GM12878 (cell line): ENCODE data around the gene BTBD6. TPM values are rescaled to one million over a fixed set of nuclear protein-coding genes. Genes with fewer than 3 reads are reported as not detected.

ENCODE experiments used
- ATAC-seq: fragments of 200-7000 bp; cut with Tn5 transposase; 3 replicates; pipeline ENCODE4 v1.9.1; 2020; ENCODE audit warnings: mild to moderate bottlenecking, moderate library complexity
- BruUV-seq: library from RNA; stranded (reverse); fragments of 400-500 nt; replicated peaks from 2 replicates; lab custom pipeline; 2021; lab: Mats Ljungman, UMichigan
- CTCF ChIA-PET: fragments of 300-600 bp; sonication (Branson Sonifier 250); formaldehyde crosslinking; extraction: SDS; loops from one replicate; lab custom pipeline; 2021; ENCODE audit warnings: inconsistent platforms; lab: Yijun Ruan, JAX
- POLR2A ChIA-PET: fragments of 350-600 bp; formaldehyde crosslinking; extraction: SDS; loops from one replicate; lab custom pipeline; 2021; ENCODE audit warnings: inconsistent platforms; lab: Charles Lee
- RAD21 ChIA-PET: fragments of 300-600 bp; sonication (Branson Sonifier 250); formaldehyde crosslinking; loops from one replicate; lab custom pipeline; 2023; ENCODE audit warnings: antibody characterized with exemption; ENCODE audit not compliant: unreplicated experiment; lab: Charles Lee
- SMC1A ChIA-PET: fragments of 300-600 bp; sonication (Branson Sonifier 250); formaldehyde crosslinking; loops from one replicate; lab custom pipeline; 2023; ENCODE audit not compliant: unreplicated experiment, uncharacterized antibody; lab: Charles Lee
- DNase-seq: peaks from one replicate; pipeline ENCODE4 v3.0.0-alpha.2; 2011; ENCODE audit warnings: low read depth, low spot score
- FAIRE-seq: peaks from 3 replicates; lab custom pipeline; 2011; peaks lifted over from hg19 to GRCh38; lab: Jason Lieb, UNC
- H2AFZ ChIP-seq: 2 replicates; pipeline ENCODE4 v1.6.0; 2011; ENCODE audit warnings: low read depth, low read length, control low read depth; ENCODE audit not compliant: control insufficient read depth
- H3K27ac ChIP-seq: 2 replicates; pipeline ENCODE4 v1.5.1; 2011; ENCODE audit warnings: control low read depth; ENCODE audit not compliant: control insufficient read depth, insufficient read depth
- H3K27me3 ChIP-seq, 2 experiments: replicated peaks in 1 of 2; 2 replicates each; pipeline versions ENCODE4 v1.6.0 to v1.6.1; 2011; ENCODE audit warnings: low read length in 1 of 2; ENCODE audit not compliant: control insufficient read depth in 2 of 2, insufficient read depth in 2 of 2
- H3K36me3 ChIP-seq, 2 experiments: 2 replicates each; pipeline ENCODE4 v1.5.1; 2011; ENCODE audit warnings: low read length in 1 of 2; ENCODE audit not compliant: control insufficient read depth in 2 of 2, insufficient read depth in 2 of 2
- H3K4me1 ChIP-seq: 2 replicates; pipeline ENCODE4 v1.6.1; 2011; ENCODE audit warnings: mild to moderate bottlenecking, low read length, moderate library complexity, mixed read lengths; ENCODE audit not compliant: control insufficient read depth, insufficient read depth
- H3K4me2 ChIP-seq: 2 replicates; pipeline ENCODE4 v1.6.0; 2011; ENCODE audit warnings: control low read depth; ENCODE audit not compliant: control insufficient read depth, insufficient read depth
- H3K4me3 ChIP-seq: fragments of 200-600 bp; sonication (generic); 2 replicates; pipeline ENCODE4 v1.5.1; 2016
- H3K79me2 ChIP-seq: 2 replicates; pipeline ENCODE4 v1.6.0; 2011; ENCODE audit warnings: low read length; ENCODE audit not compliant: control insufficient read depth, insufficient read depth
- H3K9ac ChIP-seq: 2 replicates; pipeline ENCODE4 v1.8.0; 2011; ENCODE audit warnings: low read length, control low read depth, mixed read lengths; ENCODE audit not compliant: control insufficient read depth, insufficient read depth
- H3K9me3 ChIP-seq: replicated peaks from 3 replicates; pipeline ENCODE4 v1.5.1; 2011; ENCODE audit warnings: mild to moderate bottlenecking, low read length; ENCODE audit not compliant: control insufficient read depth, insufficient read depth
- H4K20me1 ChIP-seq: 2 replicates; pipeline ENCODE4 v1.6.0; 2011; ENCODE audit not compliant: control insufficient read depth, insufficient read depth
- CBX3 ChIP-seq: fragments of 200-600 bp; sonication (generic); IDR thresholded peaks from 2 replicates; pipeline ENCODE4 v1.6.1; 2016; ENCODE audit warnings: low read depth, borderline replicate concordance
- CHD1 ChIP-seq: IDR thresholded peaks from 2 replicates; pipeline ENCODE4 v1.6.1; 2012; ENCODE audit warnings: low read depth, low read length, improper control_type of control experiment
- KAT2A ChIP-seq: conservative IDR thresholded peaks from 2 replicates; pipeline ENCODE4 v1.6.1; 2011; ENCODE audit warnings: low read depth, low read length; ENCODE audit not compliant: control insufficient read depth
- POLR2AphosphoS5 ChIP-seq: IDR thresholded peaks from 2 replicates; pipeline ENCODE4 v1.6.1; 2011; ENCODE audit warnings: mild to moderate bottlenecking, low read length, inconsistent platforms
- TCF3 ChIP-seq: IDR thresholded peaks from 2 replicates; pipeline ENCODE4 v1.6.1; 2012; ENCODE audit warnings: low read depth, mild to moderate bottlenecking, low read length, borderline replicate concordance; ENCODE audit not compliant: insufficient read depth
- WGBS: methylation state at CpG from one replicate; pipeline ENCODE4 v1.1.6; 2016; ENCODE audit warnings: low lambda C conversion rate; ENCODE audit not compliant: insufficient replicate concordance, insufficient coverage; ENCODE audit errors: missing lambda C conversion rate; 5-methylcytosine and 5-hydroxymethylcytosine counted together
- in situ Hi-C: fragments of 300-500 bp; cut with MboI; formaldehyde crosslinking; loops from 9 replicates; pipeline ENCODE4 v1.14.3; 2018; ENCODE audit warnings: mixed read lengths
- intact Hi-C: fragments of 100-400 bp; cut with micrococcal nuclease; formaldehyde crosslinking; loops from one replicate; pipeline ENCODE4 v1.14.2; 2022; ENCODE audit not compliant: unreplicated experiment
- polyA plus RNA-seq, 11 experiments: library from polyadenylated mRNA; depleted of rRNA in 4 of 11; unstranded in 6 of 11; stranded (reverse) in 5 of 11; fragments of >200 nt; fragmentation: Nextera tagmentation in 4 of 11; fragmentation: Illumina TruSeq in 1 of 11; extraction: Ambion mirVana in 4 of 11; extraction: Trizol in 1 of 11; gene quantifications; 1 replicate in 1 of 11; 2 replicates in 10 of 11; pipeline versions ENCODE4 v1.2.1 to v1.2.3, GENCODE V29; 2011 to 2016; ENCODE audit warnings: inconsistent platforms in 2 of 11, missing spikeins in 2 of 11, low read depth in 1 of 11
- total RNA-seq, 4 experiments: library from RNA; depleted of rRNA in 3 of 4; stranded (reverse); fragments of >200 nt in 3 of 4; fragmentation: Illumina TruSeq in 1 of 4; extraction: Trizol in 1 of 4; gene quantifications; 2 replicates each; pipeline versions ENCODE4 v1.2.1 to v1.2.3, GENCODE V29; 2013 to 2021
- TF ChIP-seq, protein P1 (sequence below): fragments of 450-650 bp; IDR thresholded peaks from 2 replicates; pipeline ENCODE4 v1.6.1; 2017; ENCODE audit warnings: antibody characterized with exemption, mild to moderate bottlenecking, moderate library complexity
- TF ChIP-seq, protein P2 (sequence below): fragments of 450-650 bp; formaldehyde crosslinking; IDR thresholded peaks from 2 replicates; pipeline ENCODE4 v1.5.0; 2022; ENCODE audit warnings: mild to moderate bottlenecking, missing genetic modification characterization
- TF ChIP-seq, protein P3 (sequence below): fragments of 450-650 bp; IDR thresholded peaks from 2 replicates; pipeline ENCODE4 v1.6.1; 2017; ENCODE audit warnings: borderline replicate concordance
- TF ChIP-seq, protein P4 (sequence below): IDR thresholded peaks from 2 replicates; pipeline ENCODE4 v1.6.1; 2011; ENCODE audit warnings: low read depth, low read length, improper control_type of control experiment, borderline replicate concordance

The BTBD6 gene
- total and polyA plus RNA-seq, 10 of the 15 experiments (the other 5 are each of a cell fraction or from before 2014, with no cell fraction given) = 1.4 to 36.5 (median 15.8) TPM

DNA sequence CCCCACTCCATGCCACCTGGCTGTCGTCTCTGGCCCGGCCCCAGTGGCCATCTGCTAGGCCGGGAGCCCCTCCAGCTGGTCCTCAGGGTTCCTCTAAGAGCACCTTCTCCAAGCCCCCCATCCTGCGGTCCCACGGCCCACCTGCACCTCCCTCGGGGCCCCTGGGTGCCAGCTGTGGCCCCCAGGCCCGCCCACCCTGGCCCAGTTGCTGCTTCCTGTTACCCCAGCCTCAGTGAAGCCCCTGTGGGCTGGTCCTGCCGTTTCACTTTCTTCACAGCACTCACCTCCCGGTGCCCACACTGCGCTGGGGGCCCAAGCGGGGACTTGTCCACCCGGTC is 39.6 kb upstream of the BTBD6 start:
- in situ Hi-C loops = no loop called here
- TF ChIP-seq POLR2AphosphoS5 = no peak
- ATAC-seq (no peak), DNase-seq (no peak), FAIRE-seq (no peak)
- BruUV-seq = no TSS peak
- ChIA-PET CTCF (no interaction called here), POLR2A (no interaction called here), SMC1A (no interaction called here), RAD21 (no interaction called here)
- H3K4me2 ChIP-seq = no peak overlapping the region
- no peak overlapping the region for H3K27ac ChIP-seq
- WGBS = 56% methylated on average over 11 of the region's 12 CpGs
- H2AFZ ChIP-seq = no peak overlapping the region
- intact Hi-C loops = no loop called here
- no peaks in the 10 kb centered on the region for H3K27me3 ChIP-seq
- no peak overlapping the region for H3K4me3 ChIP-seq
- no peaks in the 10 kb centered on the region for H3K4me1 ChIP-seq
- H4K20me1 ChIP-seq = no peaks in the 10 kb centered on the region
- peaks cover 0 to 9% of the 10 kb centered on the region in 2 experiments; a peak in 2 of 4 replicates for H3K36me3 ChIP-seq
- no peaks in the 10 kb centered on the region for H3K79me2 ChIP-seq
- no peak overlapping the region for H3K9ac ChIP-seq
- H3K9me3 ChIP-seq = no peaks in the 10 kb centered on the region

DNA sequence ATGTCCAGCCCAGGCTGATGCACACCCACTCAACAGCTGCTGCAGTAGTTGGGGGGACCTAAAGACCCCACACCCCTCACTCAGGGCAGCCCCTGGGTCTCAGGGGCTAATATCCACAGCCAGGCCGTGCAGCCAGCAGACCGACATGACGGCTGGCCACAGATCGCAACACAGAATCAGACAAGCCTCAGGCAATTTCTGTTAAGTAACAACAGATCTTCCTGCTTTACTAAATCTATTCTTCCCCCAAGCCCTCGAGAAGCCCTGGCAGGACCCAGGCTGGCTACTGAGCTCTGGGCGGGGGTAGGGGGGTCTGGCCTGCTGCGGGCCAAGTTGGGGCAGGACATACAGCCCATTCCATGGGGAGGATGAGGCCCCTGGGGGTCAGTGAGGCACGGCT is 39.2 kb upstream of the BTBD6 start:
- in situ Hi-C loops (no loop called here), intact Hi-C loops (no loop called here)
- ATAC-seq (no peak), FAIRE-seq (no peak), DNase-seq (no peak)
- no peaks in the 10 kb centered on the region for H3K27me3 ChIP-seq
- H3K9ac ChIP-seq = no peak overlapping the region
- no peaks in the 10 kb centered on the region for H3K79me2 ChIP-seq
- H3K9me3 ChIP-seq = no peaks in the 10 kb centered on the region
- SMC1A ChIA-PET = no interaction called here
- POLR2A ChIA-PET = no interaction called here
- H3K4me1 ChIP-seq = no peaks in the 10 kb centered on the region
- RAD21 ChIA-PET = no interaction called here
- H3K27ac ChIP-seq = no peak overlapping the region
- H3K4me2 ChIP-seq = no peak overlapping the region
- BruUV-seq = no TSS peak
- H4K20me1 ChIP-seq = no peaks in the 10 kb centered on the region
- CTCF ChIA-PET = no interaction called here
- 84% methylated on average over 8 of the region's 8 CpGs for WGBS
- peaks cover 0 to 9% of the 10 kb centered on the region in 2 experiments; a peak in 2 of 4 replicates for H3K36me3 ChIP-seq
- H2AFZ ChIP-seq = no peak overlapping the region
- no peak overlapping the region for H3K4me3 ChIP-seq
- TF ChIP-seq, protein P1, sequence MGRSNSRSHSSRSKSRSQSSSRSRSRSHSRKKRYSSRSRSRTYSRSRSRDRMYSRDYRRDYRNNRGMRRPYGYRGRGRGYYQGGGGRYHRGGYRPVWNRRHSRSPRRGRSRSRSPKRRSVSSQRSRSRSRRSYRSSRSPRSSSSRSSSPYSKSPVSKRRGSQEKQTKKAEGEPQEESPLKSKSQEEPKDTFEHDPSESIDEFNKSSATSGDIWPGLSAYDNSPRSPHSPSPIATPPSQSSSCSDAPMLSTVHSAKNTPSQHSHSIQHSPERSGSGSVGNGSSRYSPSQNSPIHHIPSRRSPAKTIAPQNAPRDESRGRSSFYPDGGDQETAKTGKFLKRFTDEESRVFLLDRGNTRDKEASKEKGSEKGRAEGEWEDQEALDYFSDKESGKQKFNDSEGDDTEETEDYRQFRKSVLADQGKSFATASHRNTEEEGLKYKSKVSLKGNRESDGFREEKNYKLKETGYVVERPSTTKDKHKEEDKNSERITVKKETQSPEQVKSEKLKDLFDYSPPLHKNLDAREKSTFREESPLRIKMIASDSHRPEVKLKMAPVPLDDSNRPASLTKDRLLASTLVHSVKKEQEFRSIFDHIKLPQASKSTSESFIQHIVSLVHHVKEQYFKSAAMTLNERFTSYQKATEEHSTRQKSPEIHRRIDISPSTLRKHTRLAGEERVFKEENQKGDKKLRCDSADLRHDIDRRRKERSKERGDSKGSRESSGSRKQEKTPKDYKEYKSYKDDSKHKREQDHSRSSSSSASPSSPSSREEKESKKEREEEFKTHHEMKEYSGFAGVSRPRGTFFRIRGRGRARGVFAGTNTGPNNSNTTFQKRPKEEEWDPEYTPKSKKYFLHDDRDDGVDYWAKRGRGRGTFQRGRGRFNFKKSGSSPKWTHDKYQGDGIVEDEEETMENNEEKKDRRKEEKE = no peak
- TF ChIP-seq KAT2A = no peak
- TF ChIP-seq TCF3 = no peak
- TF ChIP-seq, protein P2, sequence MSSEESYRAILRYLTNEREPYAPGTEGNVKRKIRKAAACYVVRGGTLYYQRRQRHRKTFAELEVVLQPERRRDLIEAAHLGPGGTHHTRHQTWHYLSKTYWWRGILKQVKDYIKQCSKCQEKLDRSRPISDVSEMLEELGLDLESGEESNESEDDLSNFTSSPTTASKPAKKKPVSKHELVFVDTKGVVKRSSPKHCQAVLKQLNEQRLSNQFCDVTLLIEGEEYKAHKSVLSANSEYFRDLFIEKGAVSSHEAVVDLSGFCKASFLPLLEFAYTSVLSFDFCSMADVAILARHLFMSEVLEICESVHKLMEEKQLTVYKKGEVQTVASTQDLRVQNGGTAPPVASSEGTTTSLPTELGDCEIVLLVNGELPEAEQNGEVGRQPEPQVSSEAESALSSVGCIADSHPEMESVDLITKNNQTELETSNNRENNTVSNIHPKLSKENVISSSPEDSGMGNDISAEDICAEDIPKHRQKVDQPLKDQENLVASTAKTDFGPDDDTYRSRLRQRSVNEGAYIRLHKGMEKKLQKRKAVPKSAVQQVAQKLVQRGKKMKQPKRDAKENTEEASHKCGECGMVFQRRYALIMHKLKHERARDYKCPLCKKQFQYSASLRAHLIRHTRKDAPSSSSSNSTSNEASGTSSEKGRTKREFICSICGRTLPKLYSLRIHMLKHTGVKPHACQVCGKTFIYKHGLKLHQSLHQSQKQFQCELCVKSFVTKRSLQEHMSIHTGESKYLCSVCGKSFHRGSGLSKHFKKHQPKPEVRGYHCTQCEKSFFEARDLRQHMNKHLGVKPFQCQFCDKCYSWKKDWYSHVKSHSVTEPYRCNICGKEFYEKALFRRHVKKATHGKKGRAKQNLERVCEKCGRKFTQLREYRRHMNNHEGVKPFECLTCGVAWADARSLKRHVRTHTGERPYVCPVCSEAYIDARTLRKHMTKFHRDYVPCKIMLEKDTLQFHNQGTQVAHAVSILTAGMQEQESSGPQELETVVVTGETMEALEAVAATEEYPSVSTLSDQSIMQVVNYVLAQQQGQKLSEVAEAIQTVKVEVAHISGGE (CRISPR knock-in tag) = no peak
- TF ChIP-seq, protein P3, sequence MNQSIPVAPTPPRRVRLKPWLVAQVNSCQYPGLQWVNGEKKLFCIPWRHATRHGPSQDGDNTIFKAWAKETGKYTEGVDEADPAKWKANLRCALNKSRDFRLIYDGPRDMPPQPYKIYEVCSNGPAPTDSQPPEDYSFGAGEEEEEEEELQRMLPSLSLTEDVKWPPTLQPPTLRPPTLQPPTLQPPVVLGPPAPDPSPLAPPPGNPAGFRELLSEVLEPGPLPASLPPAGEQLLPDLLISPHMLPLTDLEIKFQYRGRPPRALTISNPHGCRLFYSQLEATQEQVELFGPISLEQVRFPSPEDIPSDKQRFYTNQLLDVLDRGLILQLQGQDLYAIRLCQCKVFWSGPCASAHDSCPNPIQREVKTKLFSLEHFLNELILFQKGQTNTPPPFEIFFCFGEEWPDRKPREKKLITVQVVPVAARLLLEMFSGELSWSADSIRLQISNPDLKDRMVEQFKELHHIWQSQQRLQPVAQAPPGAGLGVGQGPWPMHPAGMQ = no peak
- TF ChIP-seq, protein P4, sequence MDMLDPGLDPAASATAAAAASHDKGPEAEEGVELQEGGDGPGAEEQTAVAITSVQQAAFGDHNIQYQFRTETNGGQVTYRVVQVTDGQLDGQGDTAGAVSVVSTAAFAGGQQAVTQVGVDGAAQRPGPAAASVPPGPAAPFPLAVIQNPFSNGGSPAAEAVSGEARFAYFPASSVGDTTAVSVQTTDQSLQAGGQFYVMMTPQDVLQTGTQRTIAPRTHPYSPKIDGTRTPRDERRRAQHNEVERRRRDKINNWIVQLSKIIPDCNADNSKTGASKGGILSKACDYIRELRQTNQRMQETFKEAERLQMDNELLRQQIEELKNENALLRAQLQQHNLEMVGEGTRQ = no peak
- no peak for TF ChIP-seq CBX3
- TF ChIP-seq CHD1 = no peak
